Peyer's patch (tissue), 4 donors: ENCODE results near the gene SHISA4. TPM values are rescaled to one million over a fixed set of nuclear protein-coding genes. Genes with fewer than 3 reads are reported as not detected.
A peak's percentile ranks its signal among the peaks of the same experiment; 100 is the strongest.

Source experiments
- DNase-seq, 3 donors: peaks; one replicate each; pipeline ENCODE4 v3.0.0-alpha.2; 2017 to 2019
- H3K27ac ChIP-seq, 4 donors: fragments of 200-600 bp; sonication (generic); one replicate each; pipeline ENCODE4 v1.5.1; 2016 to 2019
- H3K27me3 ChIP-seq, 2 donors: fragments of 200-600 bp; sonication (generic); one replicate each; pipeline ENCODE4 v1.5.1; 2019
- H3K36me3 ChIP-seq, 3 donors: fragments of 200-600 bp; sonication (generic); one replicate each; pipeline ENCODE4 v1.5.1; 2016 to 2019
- H3K4me1 ChIP-seq, 4 donors: fragments of 200-600 bp; sonication (generic); one replicate each; pipeline ENCODE4 v1.5.1; 2016 to 2019
- H3K4me3 ChIP-seq, 4 donors: fragments of 200-600 bp; sonication (generic); 1 replicate in 3 of 4; 2 replicates in 1 of 4; pipeline ENCODE4 v1.5.1; 2016 to 2019; ENCODE audit warnings: mild to moderate bottlenecking in 1 of 4
- H3K9me3 ChIP-seq, 4 donors: fragments of 200-600 bp; sonication (generic); one replicate each; pipeline ENCODE4 v1.5.1; 2016 to 2019; ENCODE audit warnings: mild to moderate bottlenecking in 1 of 4
- CTCF ChIP-seq, 6 experiments: fragments of 450-650 bp in 4 of 6; fragments of 200-600 bp in 2 of 6; sonication (generic) in 1 of 6; IDR thresholded peaks; one replicate each; pipeline ENCODE4 v1.5.1; 2017 to 2019; ENCODE audit warnings: antibody characterized with exemption in 6 of 6, mild to moderate bottlenecking in 3 of 6, moderate library complexity in 1 of 6
- POLR2A ChIP-seq, 2 donors: fragments of 450-650 bp; IDR thresholded peaks; one replicate each; pipeline ENCODE4 v1.5.1; 2017; ENCODE audit warnings: antibody characterized with exemption in 2 of 2, mild to moderate bottlenecking in 2 of 2, moderate library complexity in 2 of 2
- total RNA-seq, 4 donors: library from RNA; depleted of rRNA; stranded (reverse); fragments of >200 nt; gene quantifications; one replicate each; pipeline ENCODE4 v1.1.0, GENCODE V29; 2016

SHISA4 gene
- total RNA-seq, 4 donors from 2014 or later, result 2.9 to 10.7 (median 4.8) TPM

GRCh38 chr1:201902198-201902597, 13.5 kb downstream of the SHISA4 start:
- TF ChIP-seq CTCF (IDR thresholded peaks at IDR 0.05), result no peak

DNA sequence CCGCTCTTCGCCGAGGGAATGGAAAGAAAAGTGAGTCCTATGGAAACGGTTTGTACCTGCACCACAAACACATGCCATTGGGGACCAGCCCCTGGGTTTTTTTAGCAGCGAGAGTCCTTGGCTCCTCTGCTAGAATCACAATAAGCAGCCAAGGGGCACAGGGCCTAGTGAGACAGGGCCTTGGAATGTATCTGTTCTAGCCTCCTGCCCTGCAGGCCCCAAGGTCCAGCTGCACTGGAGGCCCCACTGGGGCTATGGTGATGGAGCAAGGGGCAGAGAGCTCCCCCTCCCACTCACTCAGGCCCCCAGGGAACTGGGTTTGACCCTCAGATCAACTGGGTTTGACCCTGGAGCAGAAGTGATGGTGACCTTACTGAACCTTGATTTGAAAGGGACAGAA, 14.4 kb downstream of the SHISA4 start:
- H3K27ac ChIP-seq, result peak overlapping the region; percentile 52 to 89 (median 60)
- no peaks in the 10 kb centered on the region for H3K27me3 ChIP-seq
- DNase-seq, result peak in 1 of 3 donors; percentile 49
- no peak overlapping the region for H3K4me3 ChIP-seq
- H3K4me1 ChIP-seq, result peaks cover 0 to 23% (median 0%) of the 10 kb centered on the region in 4 donors
- TF ChIP-seq POLR2A (IDR thresholded peaks at IDR 0.05), result no peak
- TF ChIP-seq CTCF (IDR thresholded peaks at IDR 0.05), result no peak
- H3K36me3 ChIP-seq, result peaks cover 0 to 4% (median 0%) of the 10 kb centered on the region in 3 donors
- no peaks in the 10 kb centered on the region for H3K9me3 ChIP-seq

More at GRCh38 chr1:201902198-201902597, 13.5 kb downstream of the SHISA4 start:
- H3K4me1 ChIP-seq, result peaks cover 0 to 27% (median 0%) of the 10 kb centered on the region in 4 donors
- no peaks in the 10 kb centered on the region for H3K27me3 ChIP-seq
- H3K9me3 ChIP-seq, result no peaks in the 10 kb centered on the region
- DNase-seq, result no peak
- H3K4me3 ChIP-seq, result no peak overlapping the region
- H3K36me3 ChIP-seq, result peaks cover 0 to 4% (median 0%) of the 10 kb centered on the region in 3 donors
- peak overlapping the region in 3 of 4 donors; percentile 52 to 89 (median 64) for H3K27ac ChIP-seq

- peak overlapping the region; percentile 55 to 89 (median 72) for H3K27ac ChIP-seq
- H3K4me3 ChIP-seq, result no peak overlapping the region
- no peaks in the 10 kb centered on the region for H3K27me3 ChIP-seq
- peak in 1 of 3 donors; percentile 50 for DNase-seq
- H3K9me3 ChIP-seq, result no peaks in the 10 kb centered on the region
- TF ChIP-seq CTCF (IDR thresholded peaks at IDR 0.05), result no peak
- H3K36me3 ChIP-seq, result no peaks in the 10 kb centered on the region
- peaks cover 0 to 15% (median 0%) of the 10 kb centered on the region in 4 donors for H3K4me1 ChIP-seq
These were observed 15.9 kb downstream of the SHISA4 start for GRCh38 chr1:201904579-201904978.

DNA sequence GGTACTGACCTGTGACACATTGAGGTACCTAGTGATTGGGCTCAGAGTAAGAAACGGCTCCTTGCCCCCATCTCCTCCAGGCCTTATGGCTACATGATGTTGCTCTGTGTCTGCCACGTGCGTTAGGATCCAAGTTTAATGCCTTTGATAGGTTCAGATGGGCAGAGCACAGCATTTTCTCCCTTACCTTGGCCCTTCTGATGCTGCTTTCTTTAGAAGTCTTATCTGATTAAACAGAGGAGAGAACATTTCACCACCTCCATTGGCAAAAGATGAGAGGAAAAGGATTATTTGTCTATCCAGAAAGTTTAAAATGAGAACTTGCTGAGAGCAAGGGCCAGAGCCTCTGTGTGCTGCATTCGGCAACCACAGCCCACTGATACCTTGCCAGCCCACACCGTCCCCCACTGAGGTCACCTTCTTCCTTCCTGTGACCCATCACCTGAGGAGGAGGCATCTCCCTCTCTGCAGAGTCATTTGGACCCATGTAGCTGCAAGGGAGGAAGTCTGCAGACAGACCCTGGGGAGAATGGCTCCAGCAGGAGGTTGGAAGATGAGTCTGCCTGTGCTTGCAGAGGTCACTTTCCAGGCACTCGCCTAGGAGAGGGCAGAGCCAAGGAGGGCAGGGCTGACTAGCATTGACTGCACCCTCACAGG, 16.7 kb downstream of the SHISA4 start:
- Histone ChIP-seq H3K4me1 (peaks cover 0 to 18% (median 0%) of the 10 kb centered on the region in 4 donors), H3K36me3 (no peaks in the 10 kb centered on the region), H3K27me3 (no peaks in the 10 kb centered on the region), H3K27ac (peak overlapping the region; percentile 6 to 89 (median 68)), H3K4me3 (no peak overlapping the region), H3K9me3 (no peaks in the 10 kb centered on the region)
- TF ChIP-seq POLR2A (IDR thresholded peaks at IDR 0.05) (no peak), CTCF (IDR thresholded peaks at IDR 0.05) (no peak)
- DNase-seq, result no peak

DNA sequence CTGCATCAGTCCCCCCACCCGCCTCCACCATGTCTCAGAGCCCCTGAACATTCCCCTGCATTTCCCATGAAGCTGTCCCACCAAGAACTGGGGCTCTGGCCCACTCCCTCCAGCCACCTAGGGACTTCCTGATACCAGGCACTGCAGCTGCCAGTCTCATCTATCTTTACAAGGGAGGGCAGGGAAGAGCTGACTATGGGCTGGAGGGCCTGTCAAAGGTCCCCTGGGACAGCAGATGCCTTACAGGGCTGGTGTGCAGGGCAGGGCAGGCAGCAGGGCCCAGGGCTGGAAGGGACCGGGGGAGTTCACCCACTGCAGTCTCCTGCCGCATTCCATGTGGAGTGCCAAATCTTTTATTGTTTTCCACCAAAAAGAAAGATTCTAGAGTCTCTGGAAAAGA, 17.6 kb downstream of the SHISA4 start:
- no peaks in the 10 kb centered on the region for H3K27me3 ChIP-seq
- peak overlapping the region in 3 of 4 donors; percentile 55 to 89 (median 81) for H3K27ac ChIP-seq
- no peaks in the 10 kb centered on the region for H3K9me3 ChIP-seq
- peaks cover 0 to 18% (median 0%) of the 10 kb centered on the region in 4 donors for H3K4me1 ChIP-seq
- no peaks in the 10 kb centered on the region for H3K36me3 ChIP-seq
- no peak for DNase-seq
- H3K4me3 ChIP-seq, result no peak overlapping the region
- TF ChIP-seq POLR2A (IDR thresholded peaks at IDR 0.05), result no peak
- no peak for TF ChIP-seq CTCF (IDR thresholded peaks at IDR 0.05)
